Measurements from ENCODE around the gene CYP26C1.

Gene CYP26C1, protein sequence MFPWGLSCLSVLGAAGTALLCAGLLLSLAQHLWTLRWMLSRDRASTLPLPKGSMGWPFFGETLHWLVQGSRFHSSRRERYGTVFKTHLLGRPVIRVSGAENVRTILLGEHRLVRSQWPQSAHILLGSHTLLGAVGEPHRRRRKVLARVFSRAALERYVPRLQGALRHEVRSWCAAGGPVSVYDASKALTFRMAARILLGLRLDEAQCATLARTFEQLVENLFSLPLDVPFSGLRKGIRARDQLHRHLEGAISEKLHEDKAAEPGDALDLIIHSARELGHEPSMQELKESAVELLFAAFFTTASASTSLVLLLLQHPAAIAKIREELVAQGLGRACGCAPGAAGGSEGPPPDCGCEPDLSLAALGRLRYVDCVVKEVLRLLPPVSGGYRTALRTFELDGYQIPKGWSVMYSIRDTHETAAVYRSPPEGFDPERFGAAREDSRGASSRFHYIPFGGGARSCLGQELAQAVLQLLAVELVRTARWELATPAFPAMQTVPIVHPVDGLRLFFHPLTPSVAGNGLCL

GRCh38 chr10:93059975-93060886, at the start of gene CYP26C1:
CYP26C1 (plus strand) TSS chr10:93060798; CDS start chr10:93061264, 466 bp downstream.
- no peak for DNase-seq

- DNase-seq = no peak
These were observed 44.9 kb upstream of the CYP26C1 start for GRCh38 chr10:93015722-93016121.

- DNase-seq = no peak
These were observed 37.5 kb upstream of the CYP26C1 start for GRCh38 chr10:93023013-93023650.

GRCh38 chr10:93026072-93026471, 34.5 kb upstream of the CYP26C1 start:
- DNase-seq = no peak

DNA sequence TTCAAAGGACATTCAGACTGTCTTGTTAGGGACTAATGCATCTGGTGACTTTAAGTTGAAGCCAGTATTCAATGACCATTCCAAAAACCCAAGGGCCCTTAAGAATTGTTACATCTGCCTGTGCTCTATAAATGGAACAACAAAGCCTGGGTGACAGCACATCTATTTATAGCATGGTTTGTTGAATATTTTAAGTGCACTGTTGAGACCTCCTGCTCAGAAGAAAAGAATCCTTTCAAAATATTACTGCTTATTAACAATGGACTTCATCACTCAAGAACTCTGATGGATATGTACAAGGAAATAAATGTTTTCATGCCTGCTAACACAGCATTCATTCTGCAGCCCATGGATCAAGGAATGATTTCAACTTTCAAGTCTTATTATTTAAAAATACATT, 33.1 kb upstream of the CYP26C1 start:
- DNase-seq = no peak

DNA sequence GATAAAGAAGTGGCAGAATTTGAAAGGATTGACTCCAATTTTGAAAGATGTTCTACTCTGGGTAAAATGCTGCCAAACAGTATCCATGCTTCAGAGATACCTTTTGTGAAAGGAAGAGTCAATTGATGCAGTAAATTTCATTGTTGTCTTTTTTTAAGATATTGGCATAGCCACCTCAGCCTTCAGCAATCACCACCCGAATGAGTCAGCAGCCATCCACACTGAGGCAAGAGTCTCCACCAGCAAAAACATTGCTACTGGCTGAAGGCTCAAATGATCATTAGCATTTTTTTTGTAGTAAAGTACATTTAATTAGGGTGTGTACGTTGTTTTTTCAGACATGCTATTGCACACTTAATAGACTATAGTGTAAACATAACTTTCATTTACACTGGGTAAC, 31.7 kb upstream of the CYP26C1 start:
- DNase-seq = no peak

GRCh38 chr10:93030409-93030808, 30.2 kb upstream of the CYP26C1 start:
- no peak for DNase-seq

- no peak for DNase-seq
These were observed 28.3 kb upstream of the CYP26C1 start for GRCh38 chr10:93032105-93032808.

GRCh38 chr10:93032809-93033137, 27.8 kb upstream of the CYP26C1 start:
- DNase-seq = no peak

DNA sequence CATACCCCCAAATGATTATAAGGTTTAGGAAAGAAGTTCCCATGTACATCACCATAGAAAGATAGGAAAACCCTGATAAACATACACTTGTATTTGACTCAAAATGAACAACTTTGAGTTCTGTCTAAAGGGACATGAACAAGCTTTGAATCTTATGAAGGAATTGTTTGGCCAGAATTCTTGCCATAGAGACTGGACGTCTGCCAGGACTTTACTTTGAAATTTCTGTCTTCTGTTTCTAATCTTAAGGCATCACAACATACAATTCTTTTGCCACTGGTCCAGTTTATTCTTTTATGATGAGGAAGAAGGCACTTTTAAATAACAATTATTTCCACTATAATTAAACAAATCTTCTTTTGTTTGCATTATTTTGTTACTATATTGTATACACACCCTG, 26.2 kb upstream of the CYP26C1 start:
- no peak for DNase-seq

- DNase-seq = no peak
These were observed 21.5 kb upstream of the CYP26C1 start for GRCh38 chr10:93039110-93039509.

DNA sequence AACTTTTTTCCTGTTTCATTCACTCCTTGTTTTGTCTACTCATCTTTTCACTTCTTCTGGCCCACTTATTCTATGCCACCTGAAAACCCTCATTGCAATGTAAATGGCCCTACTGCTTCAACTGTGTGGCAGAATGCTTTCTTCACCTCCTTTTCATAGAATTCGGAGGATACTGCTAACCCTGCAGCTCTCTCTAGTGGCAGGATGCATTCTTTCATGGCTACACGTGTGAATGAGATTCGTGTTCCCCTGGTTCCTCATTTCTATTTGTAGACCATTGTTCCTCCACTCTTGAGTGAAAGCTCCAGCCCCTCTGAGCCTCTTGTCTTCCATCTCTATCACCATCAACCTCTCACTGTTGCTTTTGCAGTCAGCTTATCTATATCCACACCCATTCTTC, 20.9 kb upstream of the CYP26C1 start:
- DNase-seq = no peak

DNA sequence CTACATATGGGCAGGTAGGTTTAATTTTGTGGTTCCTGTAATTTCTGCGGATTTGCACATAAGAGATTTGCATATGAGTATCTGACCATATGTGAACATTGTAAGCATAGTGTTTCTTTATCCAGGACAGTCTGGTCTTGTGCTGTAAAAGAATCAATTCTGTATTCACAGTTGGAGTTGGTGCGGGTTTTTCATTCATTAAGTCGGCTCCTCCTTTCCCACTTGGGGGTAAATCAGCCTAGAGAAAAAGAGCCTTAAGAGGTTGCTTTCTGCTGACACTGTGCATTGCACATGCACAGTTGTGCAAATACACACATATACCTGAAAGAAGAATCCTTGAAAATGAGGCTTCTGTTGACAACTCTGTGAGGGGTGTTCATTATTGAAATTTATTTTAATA, 6.1 kb upstream of the CYP26C1 start:
- DNase-seq = no peak

DNA sequence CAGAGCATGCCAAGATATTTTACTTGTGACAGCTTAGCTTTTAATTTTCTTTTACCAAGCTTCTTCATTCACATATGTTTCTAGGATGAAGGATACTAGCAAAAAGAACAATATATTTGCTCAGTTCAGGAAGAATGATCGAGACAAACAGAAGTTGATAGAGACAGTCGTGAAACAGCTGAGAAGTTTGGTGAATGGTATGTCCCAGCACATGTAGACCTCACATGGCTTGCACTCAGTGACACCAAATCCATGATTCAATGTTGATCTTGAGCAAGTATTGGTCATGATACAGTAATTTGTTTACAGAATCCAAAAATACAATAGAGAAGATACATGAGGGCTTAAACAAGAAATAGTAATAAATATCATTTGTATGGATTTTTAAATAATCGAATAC, 2.5 kb upstream of the CYP26C1 start:
- DNase-seq = no peak

- DNase-seq = no peak
These were observed 442 bp downstream of the CYP26C1 start for GRCh38 chr10:93060887-93061593.

GRCh38 chr10:93061594-93062513, 1.3 kb downstream of the CYP26C1 start:
- no peak for DNase-seq

DNA sequence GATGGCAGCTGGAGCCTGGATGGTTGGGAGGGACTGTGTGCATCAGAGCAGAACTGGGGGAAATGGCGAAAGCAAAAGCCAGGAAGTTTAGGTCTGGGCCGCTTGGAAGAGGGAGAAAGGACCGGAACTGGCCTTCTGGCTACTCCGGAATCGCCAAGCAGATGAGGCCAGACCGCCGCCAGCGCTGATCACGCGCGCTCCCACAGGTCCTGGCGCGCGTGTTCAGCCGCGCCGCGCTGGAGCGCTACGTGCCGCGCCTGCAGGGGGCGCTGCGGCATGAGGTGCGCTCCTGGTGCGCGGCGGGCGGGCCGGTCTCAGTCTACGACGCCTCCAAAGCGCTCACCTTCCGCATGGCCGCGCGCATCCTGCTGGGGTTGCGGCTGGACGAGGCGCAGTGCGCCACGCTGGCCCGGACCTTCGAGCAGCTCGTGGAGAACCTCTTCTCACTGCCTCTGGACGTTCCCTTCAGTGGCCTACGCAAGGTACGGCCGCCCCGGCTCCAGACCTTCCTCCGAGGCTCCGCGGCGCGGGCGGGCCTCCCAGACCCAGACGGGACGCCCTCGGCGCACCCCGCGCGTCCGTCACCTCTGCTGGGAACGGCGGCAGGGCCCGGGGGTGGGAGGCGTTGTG, 2.0 kb downstream of the CYP26C1 start:
- DNase-seq = no peak

DNA sequence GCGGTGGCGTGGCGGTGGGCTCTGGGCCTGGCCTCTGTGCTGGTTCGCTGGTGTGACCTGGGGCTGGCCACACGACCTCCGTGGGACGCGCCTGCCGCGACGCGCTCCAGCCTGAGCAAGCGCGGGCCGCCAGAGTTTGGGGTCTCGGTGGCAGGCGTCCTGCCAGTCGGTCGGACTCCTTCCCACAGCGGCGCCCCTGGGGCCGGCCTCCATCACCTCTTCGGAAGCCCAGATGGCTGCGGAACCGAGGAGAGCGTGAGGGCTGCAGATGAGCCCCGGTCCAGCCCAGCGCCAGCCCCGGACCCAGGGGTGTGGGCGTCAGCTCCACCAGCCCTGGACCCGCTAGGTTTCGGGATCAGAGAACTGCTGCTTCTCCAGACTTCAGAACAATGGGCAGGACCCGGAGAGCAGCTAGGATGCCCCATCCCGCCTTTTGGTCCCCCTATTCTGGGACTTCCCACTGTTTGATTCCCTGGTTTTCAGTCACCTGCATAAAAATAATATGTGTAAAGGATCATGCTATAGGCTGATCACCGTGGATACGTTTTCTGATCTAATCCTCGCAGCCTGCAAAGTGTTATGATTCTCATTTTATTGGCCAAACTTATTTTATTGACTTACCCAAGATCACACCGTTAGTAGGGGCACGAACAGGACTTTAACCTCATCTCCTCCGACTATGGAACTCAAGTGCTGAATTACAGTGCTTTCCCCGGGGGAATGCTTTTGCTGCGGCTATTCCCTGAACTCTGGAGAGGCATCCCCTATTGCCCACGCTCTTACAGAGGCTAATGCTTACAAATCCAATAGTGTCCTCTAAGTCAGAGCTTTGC, 2.8 kb downstream of the CYP26C1 start:
- no peak for DNase-seq

- DNase-seq = no peak
These were observed 3.5 kb downstream of the CYP26C1 start for GRCh38 chr10:93063977-93064660.
